HG02759 (cell line): ENCODE results near the gene KEL.

Source experiments
- ATAC-seq: cut with Tn5 transposase; IDR thresholded peaks from one replicate; pipeline ENCODE4 v1.9.1; 2021; ENCODE audit warnings: mild to moderate bottlenecking, moderate library complexity; ENCODE audit not compliant: unreplicated experiment

Gene KEL

GRCh38 chr7:142901426-142902259 lies 60.5 kb downstream of the KEL start:
- ATAC-seq, result no peak

GRCh38 chr7:142899661-142900060 lies 62.5 kb downstream of the KEL start:
- ATAC-seq, result no peak

DNA sequence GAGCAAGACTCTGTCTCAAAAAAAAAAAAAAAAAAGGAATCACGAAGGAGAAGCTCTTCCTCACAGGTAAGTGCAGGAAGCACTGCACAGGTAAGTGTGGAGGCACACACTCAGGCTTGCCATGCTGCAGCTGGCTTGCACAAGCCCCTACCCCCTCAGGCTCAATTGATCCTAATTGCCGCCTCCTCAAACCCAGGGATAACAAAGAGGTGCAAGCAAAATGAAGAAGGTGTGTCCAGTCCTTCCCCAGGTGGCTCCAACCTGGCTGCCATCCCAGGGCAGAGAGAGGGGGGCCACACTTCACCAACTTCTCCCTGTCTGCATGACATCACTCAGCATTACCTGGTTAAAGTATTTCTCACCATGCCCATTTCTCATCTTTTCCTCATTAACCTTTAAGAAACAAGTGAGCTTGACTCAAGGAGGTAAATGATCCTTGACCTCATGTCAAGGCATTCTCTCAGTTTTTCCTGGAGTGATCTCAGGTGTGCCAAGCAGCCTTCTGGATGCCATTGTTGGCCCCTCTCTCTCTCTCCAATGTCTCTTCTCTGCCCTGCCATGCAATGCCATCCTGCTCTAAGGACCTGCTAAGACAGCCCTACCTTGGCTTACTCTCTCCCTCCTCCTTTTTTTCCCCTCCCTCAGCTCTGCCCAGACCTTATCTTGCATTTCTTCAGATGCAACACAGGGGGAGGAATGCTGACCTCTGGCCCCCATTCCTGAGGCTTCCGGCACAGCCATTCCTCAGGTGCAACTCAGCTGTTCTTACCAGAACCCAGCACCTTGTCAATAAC lies 63.6 kb downstream of the KEL start:
- ATAC-seq, result no peak

DNA sequence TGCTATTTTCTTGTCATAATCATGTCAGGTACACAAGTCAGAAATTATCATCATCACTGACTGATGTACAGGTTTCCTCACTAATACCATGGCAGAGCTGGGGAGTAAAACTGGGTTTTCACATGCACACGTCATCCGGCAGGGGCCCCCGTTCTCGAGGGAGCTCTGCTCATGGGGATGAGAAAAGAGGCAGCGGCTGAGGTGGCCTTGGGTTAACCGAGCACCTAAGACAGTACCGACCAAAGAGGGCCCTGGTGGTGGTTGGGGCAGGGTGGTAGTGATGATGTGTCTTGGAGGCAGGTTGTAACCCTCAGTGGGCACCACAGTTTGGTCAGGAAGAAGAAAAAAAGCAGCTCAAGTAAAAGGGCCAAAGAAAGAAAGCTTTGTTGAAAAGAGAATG lies 64.5 kb downstream of the KEL start:
- no peak for ATAC-seq

GRCh38 chr7:142896741-142897379 lies 65.3 kb downstream of the KEL start:
- ATAC-seq, result no peak

DNA sequence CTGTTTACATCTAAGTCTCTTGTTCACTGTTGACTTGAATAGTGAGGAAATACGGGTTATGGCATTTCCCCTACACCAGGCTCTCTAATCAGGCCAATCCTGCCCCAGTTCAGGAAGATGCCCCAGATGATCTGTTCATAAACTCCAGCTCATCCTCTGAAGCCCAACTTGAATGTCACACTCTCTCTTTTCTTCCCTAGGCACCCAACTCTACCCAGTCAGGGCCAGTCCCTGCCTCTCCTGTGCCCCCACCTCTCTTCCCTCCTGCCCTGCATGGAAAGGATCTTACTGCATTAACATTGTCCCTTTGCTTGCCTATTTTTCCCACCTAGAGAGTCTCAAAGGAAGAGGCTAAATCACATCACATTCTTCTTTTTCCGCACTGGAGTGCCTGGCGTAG lies 66.0 kb downstream of the KEL start:
- no peak for ATAC-seq

- ATAC-seq, result no peak
These were observed 67.1 kb downstream of the KEL start for GRCh38 chr7:142894985-142895593.

DNA sequence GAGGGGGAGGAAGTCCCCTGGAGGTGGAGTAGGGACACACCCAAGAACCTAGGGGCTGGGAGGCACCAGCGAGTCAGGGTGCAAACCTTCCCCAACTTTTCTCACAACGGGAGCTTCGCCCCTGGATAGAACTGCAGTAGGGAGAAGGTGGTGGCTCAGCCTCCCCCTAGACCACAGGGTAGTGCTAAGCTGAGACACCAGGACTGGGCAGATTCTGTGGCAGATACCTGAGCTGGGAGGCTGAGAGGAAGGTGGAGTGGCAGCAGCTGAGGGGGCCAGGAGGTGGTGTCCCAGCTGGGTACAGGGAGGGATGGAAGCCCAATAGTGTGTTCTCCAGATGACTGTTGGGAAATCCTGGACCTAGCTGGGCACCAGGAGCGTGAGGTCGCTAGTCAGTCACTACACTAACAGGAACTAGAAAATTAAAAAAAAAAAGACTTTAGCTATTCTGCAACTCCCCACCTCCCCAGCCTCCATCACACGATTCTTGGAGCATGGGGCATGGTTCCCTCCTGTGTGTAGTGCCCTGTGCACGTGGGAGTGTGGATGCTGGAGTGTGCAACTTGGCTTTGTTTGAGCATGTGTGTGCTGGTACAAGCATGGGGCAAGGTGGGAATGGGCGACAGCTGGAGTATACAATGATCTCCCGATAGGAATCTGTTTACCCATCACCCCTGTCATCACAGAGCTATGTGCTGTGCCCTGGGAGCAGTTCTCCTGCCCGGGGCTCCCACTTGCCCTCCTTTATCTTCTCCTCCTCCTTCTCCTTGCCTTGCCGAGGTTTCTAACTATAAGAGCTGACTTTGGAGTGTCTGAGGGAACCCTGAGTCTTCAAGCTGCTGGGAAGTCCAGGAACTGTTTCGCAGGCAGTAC lies 67.8 kb downstream of the KEL start:
- no peak for ATAC-seq

- ATAC-seq, result no peak
These were observed 69.2 kb downstream of the KEL start for GRCh38 chr7:142892951-142893350.

DNA sequence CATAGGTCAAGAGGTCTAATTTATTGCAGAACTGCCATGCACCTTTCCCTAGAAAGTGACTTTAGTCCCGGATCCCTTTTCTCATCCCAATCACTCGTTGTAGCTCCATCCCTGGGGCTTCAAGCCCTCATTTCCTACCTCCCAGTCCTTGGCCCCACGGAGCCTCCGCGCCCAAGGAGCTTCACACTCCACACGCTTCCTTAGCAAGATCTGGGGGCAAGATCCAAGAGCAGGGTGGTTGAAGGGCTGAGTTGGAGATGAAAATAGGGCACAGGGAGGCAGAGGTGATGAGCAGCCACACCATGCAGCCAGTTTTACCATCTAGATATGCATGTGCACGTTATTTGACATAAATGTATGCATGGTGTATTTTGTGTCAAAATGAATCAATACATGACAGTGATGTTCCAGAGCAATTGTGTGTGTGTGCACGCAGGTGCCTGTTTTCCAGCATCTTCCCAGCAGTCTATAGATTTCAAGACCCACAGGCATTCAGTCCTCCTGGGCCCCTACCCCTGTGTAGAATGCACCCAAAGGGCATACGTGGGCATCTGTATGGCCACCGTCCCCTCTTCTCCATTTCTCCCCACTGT lies 70.6 kb downstream of the KEL start:
- ATAC-seq, result no peak
